ENCODE measurements around the gene IFNA5. TPM values are rescaled to one million over a fixed set of nuclear protein-coding genes. Genes with fewer than 3 reads are reported as not detected.

IFNA5 gene
- total RNA-seq, 1 donor from 2014 or later, result not detected

GRCh38 chr9:21289848-21290247, 15.3 kb downstream of the IFNA5 start:
- no peak for TF ChIP-seq CTCF (IDR thresholded peaks at IDR 0.05; ENCODE audit: unreplicated experiment)
- H3K27ac Mint-ChIP-seq, result no peak overlapping the region
- no peaks in the 10 kb centered on the region for H3K4me1 Mint-ChIP-seq (ENCODE audit: low read depth)
- peaks cover 58% of the 10 kb centered on the region for H3K27me3 Mint-ChIP-seq
- H3K4me3 Mint-ChIP-seq (ENCODE audit: low read depth), result no peak overlapping the region
- no peaks in the 10 kb centered on the region for H3K9me3 Mint-ChIP-seq (ENCODE audit: low read depth)
- no peak for DNase-seq (ENCODE audit: low spot score, unreplicated experiment)
- H3K36me3 Mint-ChIP-seq (ENCODE audit: insufficient read depth), result no peaks in the 10 kb centered on the region

DNA sequence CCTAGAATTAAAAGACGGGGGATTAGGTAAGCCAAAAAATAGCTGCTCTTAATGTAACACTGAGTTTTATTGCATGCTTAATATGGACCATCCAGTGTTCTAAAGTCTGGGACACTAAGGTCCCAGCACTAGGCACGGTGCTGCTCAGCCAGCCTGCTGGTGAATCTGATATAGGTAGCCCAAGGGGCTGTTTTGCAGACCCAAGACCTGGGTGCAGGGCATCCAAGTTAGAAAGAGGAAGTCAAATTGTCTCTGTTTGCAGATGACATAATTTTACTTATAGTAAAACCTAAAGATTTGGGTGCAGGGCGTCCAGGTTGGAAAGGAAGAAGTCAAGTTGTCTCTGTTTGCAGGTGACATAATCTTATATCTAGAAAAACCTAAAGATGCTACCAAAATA, 17.8 kb downstream of the IFNA5 start:
- no peak for DNase-seq (ENCODE audit: low spot score, unreplicated experiment)
- Mint-ChIP-seq H3K27me3 (peaks cover 44% of the 10 kb centered on the region), H3K4me3 (ENCODE audit: low read depth) (no peak overlapping the region), H3K9me3 (ENCODE audit: low read depth) (no peaks in the 10 kb centered on the region), H3K27ac (no peak overlapping the region), H3K4me1 (ENCODE audit: low read depth) (no peaks in the 10 kb centered on the region), H3K36me3 (ENCODE audit: insufficient read depth) (no peaks in the 10 kb centered on the region)
- no peak for TF ChIP-seq CTCF (IDR thresholded peaks at IDR 0.05; ENCODE audit: unreplicated experiment)

GRCh38 chr9:21286659-21287058, 18.5 kb downstream of the IFNA5 start:
- Mint-ChIP-seq H3K27ac (no peak overlapping the region), H3K4me1 (ENCODE audit: low read depth) (no peaks in the 10 kb centered on the region), H3K27me3 (peaks cover 44% of the 10 kb centered on the region), H3K36me3 (ENCODE audit: insufficient read depth) (no peaks in the 10 kb centered on the region), H3K4me3 (ENCODE audit: low read depth) (no peak overlapping the region), H3K9me3 (ENCODE audit: low read depth) (no peaks in the 10 kb centered on the region)
- no peak for DNase-seq (ENCODE audit: low spot score, unreplicated experiment)
- no peak for TF ChIP-seq CTCF (IDR thresholded peaks at IDR 0.05; ENCODE audit: unreplicated experiment)

DNA sequence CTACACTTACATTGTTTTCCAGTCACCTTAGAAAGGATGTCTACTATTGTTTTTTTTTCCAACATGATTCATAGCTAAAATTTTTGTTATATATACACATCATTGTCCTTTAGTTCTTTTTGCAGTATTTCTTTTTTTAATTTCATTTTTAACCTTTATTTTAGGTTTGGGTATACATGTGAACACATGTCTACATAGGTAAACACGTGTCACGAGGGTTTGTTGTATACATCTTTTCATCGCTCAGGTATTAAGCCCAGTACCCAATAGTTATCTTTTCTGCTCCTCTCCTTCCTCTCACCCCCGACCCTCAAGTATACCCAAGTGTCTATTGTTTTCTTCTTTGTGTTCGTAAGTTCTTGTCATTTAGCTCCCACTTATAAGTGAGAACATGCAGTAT, 19.0 kb downstream of the IFNA5 start:
- no peak overlapping the region for H3K4me3 Mint-ChIP-seq (ENCODE audit: low read depth)
- TF ChIP-seq CTCF (IDR thresholded peaks at IDR 0.05; ENCODE audit: unreplicated experiment), result no peak
- no peaks in the 10 kb centered on the region for H3K4me1 Mint-ChIP-seq (ENCODE audit: low read depth)
- no peaks in the 10 kb centered on the region for H3K36me3 Mint-ChIP-seq (ENCODE audit: insufficient read depth)
- no peak overlapping the region for H3K27ac Mint-ChIP-seq
- no peaks in the 10 kb centered on the region for H3K9me3 Mint-ChIP-seq (ENCODE audit: low read depth)
- DNase-seq (ENCODE audit: low spot score, unreplicated experiment), result no peak
- peaks cover 46% of the 10 kb centered on the region for H3K27me3 Mint-ChIP-seq

DNA sequence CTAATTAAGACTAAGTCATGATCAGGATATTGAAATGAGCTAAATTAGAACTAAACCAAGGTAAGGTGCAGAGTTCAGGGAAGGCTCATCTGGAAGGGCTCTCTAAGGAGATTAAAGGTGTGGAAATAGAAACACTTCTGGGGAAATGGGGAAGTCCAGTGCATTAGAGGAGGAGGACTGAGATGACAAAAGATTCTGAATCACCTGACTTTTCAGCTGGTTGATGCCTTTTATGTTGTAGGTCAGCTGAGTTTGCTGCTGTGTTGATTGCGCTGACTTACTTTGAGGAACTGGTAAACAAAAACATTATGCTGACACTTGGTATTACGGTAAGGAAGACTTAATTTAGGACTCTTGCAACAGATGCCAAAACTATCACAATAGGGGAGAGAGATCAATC, 23.8 kb downstream of the IFNA5 start:
- no peak for DNase-seq (ENCODE audit: low spot score, unreplicated experiment)

More for the DNA sequence above, 23.8 kb downstream of the IFNA5 start:
- Mint-ChIP-seq H3K36me3 (ENCODE audit: insufficient read depth) (no peaks in the 10 kb centered on the region), H3K27me3 (peaks cover 49% of the 10 kb centered on the region), H3K4me1 (ENCODE audit: low read depth) (no peaks in the 10 kb centered on the region), H3K9me3 (ENCODE audit: low read depth) (no peaks in the 10 kb centered on the region), H3K4me3 (ENCODE audit: low read depth) (no peak overlapping the region), H3K27ac (no peak overlapping the region)
- no peak for TF ChIP-seq CTCF (IDR thresholded peaks at IDR 0.05; ENCODE audit: unreplicated experiment)

Measured in progenitor cell of endocrine pancreas (in vitro differentiated cells).